IMR-90 (cell line): Measurements from ENCODE around the gene SSBP2. TPM values are rescaled to one million over a fixed set of nuclear protein-coding genes. Genes with fewer than 3 reads are reported as not detected.

ENCODE experiments used
- ATAC-seq: fragments of 200-7000 bp; cut with Tn5 transposase; 2 replicates; pipeline ENCODE4 v1.9.1; 2020; ENCODE audit warnings: low read depth, mild to moderate bottlenecking, moderate library complexity
- BruUV-seq: library from RNA; stranded (reverse); fragments of 400-500 nt; replicated peaks from 2 replicates; lab custom pipeline; 2021; lab: Mats Ljungman, UMichigan
- CTCF ChIA-PET: fragments of 300-600 bp; formaldehyde crosslinking; extraction: SDS; loops from one replicate; lab custom pipeline; 2021; ENCODE audit warnings: antibody characterized with exemption; lab: Yijun Ruan, JAX
- POLR2A ChIA-PET: fragments of 300-600 bp; sonication (Branson Sonifier 250); formaldehyde crosslinking; loops from one replicate; lab custom pipeline; 2022; ENCODE audit warnings: antibody characterized with exemption; ENCODE audit not compliant: unreplicated experiment; lab: Charles Lee
- DNase-seq: peaks from one replicate; pipeline ENCODE4 v3.0.0; 2013
- H2AFZ ChIP-seq: replicated peaks from 2 replicates; pipeline ENCODE3; 2013; ENCODE audit warnings: low read length, mild to moderate bottlenecking; ENCODE audit not compliant: poor library complexity
- H2AK5ac ChIP-seq: 2 replicates; pipeline ENCODE4 v1.6.1; 2013; ENCODE audit warnings: low read depth, low read length, inconsistent platforms
- H2AK9ac ChIP-seq: replicated peaks from 2 replicates; pipeline ENCODE3; 2013; ENCODE audit warnings: mild to moderate bottlenecking, low read depth, low read length, moderate library complexity; ENCODE audit not compliant: poor library complexity
- H2BK120ac ChIP-seq: 2 replicates; pipeline ENCODE4 v1.6.1; 2013; ENCODE audit warnings: low read depth, low read length, inconsistent platforms
- H2BK15ac ChIP-seq: 3 replicates; pipeline ENCODE4 v1.6.1; 2013; ENCODE audit warnings: low read depth, low read length, inconsistent platforms
- H2BK20ac ChIP-seq: 2 replicates; pipeline ENCODE4 v1.6.1; 2013; ENCODE audit warnings: low read depth, mild to moderate bottlenecking, inconsistent platforms, low read length, moderate library complexity
- H2BK5ac ChIP-seq: 2 replicates; pipeline ENCODE4 v1.6.1; 2013; ENCODE audit warnings: mild to moderate bottlenecking, low read depth, low read length, inconsistent platforms; ENCODE audit not compliant: poor library complexity, severe bottlenecking
- H3K14ac ChIP-seq: replicated peaks from 2 replicates; pipeline ENCODE4 v1.6.1; 2013; ENCODE audit warnings: low read depth, low read length, inconsistent platforms
- H3K18ac ChIP-seq: 2 replicates; pipeline ENCODE4 v1.6.1; 2013; ENCODE audit warnings: low read depth, low read length, control low read depth
- H3K23ac ChIP-seq: 2 replicates; pipeline ENCODE4 v1.6.1; 2013; ENCODE audit warnings: low read depth, low read length, inconsistent platforms
- H3K27ac ChIP-seq: 2 replicates; pipeline ENCODE4 v1.5.1; 2013; ENCODE audit warnings: mild to moderate bottlenecking, control low read depth, low read length; ENCODE audit not compliant: insufficient read depth
- H3K27me3 ChIP-seq: 2 replicates; pipeline ENCODE4 v1.6.1; 2013; ENCODE audit warnings: low read length; ENCODE audit not compliant: control insufficient read depth, insufficient read depth
- H3K36me3 ChIP-seq: 2 replicates; pipeline ENCODE4 v1.6.1; 2013; ENCODE audit warnings: low read length, mixed read lengths; ENCODE audit not compliant: control insufficient read depth, insufficient read depth
- H3K4ac ChIP-seq: 2 replicates; pipeline ENCODE4 v1.6.1; 2013; ENCODE audit warnings: low read depth, low read length, inconsistent platforms
- H3K4me1 ChIP-seq: 2 replicates; pipeline ENCODE4 v1.6.1; 2013; ENCODE audit warnings: low read length, mixed read lengths; ENCODE audit not compliant: control insufficient read depth, insufficient read depth
- H3K4me2 ChIP-seq: 2 replicates; pipeline ENCODE4 v1.6.1; 2013; ENCODE audit warnings: low read depth, mild to moderate bottlenecking, control low read depth, low read length, moderate library complexity
- H3K4me3 ChIP-seq: 2 replicates; pipeline ENCODE4 v1.5.1; 2013; ENCODE audit warnings: low read depth, mild to moderate bottlenecking, control low read depth, low read length, moderate library complexity; ENCODE audit not compliant: insufficient read depth
- H3K56ac ChIP-seq: 2 replicates; pipeline ENCODE4 v1.6.1; 2013; ENCODE audit warnings: low read length, inconsistent platforms; ENCODE audit not compliant: insufficient read depth; ENCODE audit errors: extremely low read depth
- H3K79me1 ChIP-seq, 2 experiments: 2 replicates each; pipeline ENCODE4 v1.6.1; 2013; ENCODE audit warnings: low read length in 2 of 2, inconsistent platforms in 1 of 2, low read depth in 1 of 2
- H3K9ac ChIP-seq: 2 replicates; pipeline ENCODE4 v1.6.1; 2013; ENCODE audit warnings: low read depth, low read length, control low read depth
- H3K9me1 ChIP-seq: 2 replicates; pipeline ENCODE4 v1.6.1; 2013; ENCODE audit warnings: low read length, inconsistent platforms; ENCODE audit not compliant: insufficient read depth
- H3K9me3 ChIP-seq: 2 replicates; pipeline ENCODE4 v1.6.1; 2013; ENCODE audit warnings: low read length; ENCODE audit not compliant: control insufficient read depth, insufficient read depth
- H4K20me1 ChIP-seq: 2 replicates; pipeline ENCODE4 v1.6.1; 2013; ENCODE audit warnings: low read length, inconsistent platforms; ENCODE audit not compliant: insufficient read depth
- H4K5ac ChIP-seq: 2 replicates; pipeline ENCODE4 v1.6.1; 2013; ENCODE audit warnings: mild to moderate bottlenecking, low read depth, low read length, control low read depth
- H4K8ac ChIP-seq, 2 experiments: 2 replicates each; pipeline ENCODE4 v1.6.1; 2013; ENCODE audit warnings: low read depth in 2 of 2, low read length in 2 of 2, control low read depth in 1 of 2, inconsistent platforms in 1 of 2
- H4K91ac ChIP-seq: 2 replicates; pipeline ENCODE4 v1.6.1; 2013; ENCODE audit warnings: low read depth, low read length, inconsistent platforms; ENCODE audit not compliant: insufficient read depth
- BHLHE40 ChIP-seq: fragments of 150-350 bp; IDR thresholded peaks from 2 replicates; pipeline ENCODE4 v1.6.1; 2016; ENCODE audit warnings: mild to moderate bottlenecking, low read depth, low read length
- CEBPB ChIP-seq: IDR thresholded peaks from 2 replicates; pipeline ENCODE4 v1.6.1; 2012; ENCODE audit warnings: low read depth, low read length, improper control_type of control experiment
- FOS ChIP-seq: fragments of 150-350 bp; IDR thresholded peaks from 2 replicates; pipeline ENCODE4 v1.6.1; 2016; ENCODE audit warnings: low read depth, low read length
- MAFK ChIP-seq: IDR thresholded peaks from 2 replicates; pipeline ENCODE4 v1.6.1; 2012; ENCODE audit warnings: low read depth, low read length, improper control_type of control experiment
- MAZ ChIP-seq: IDR thresholded peaks from 2 replicates; pipeline ENCODE4 v1.6.1; 2012; ENCODE audit warnings: low read depth, mild to moderate bottlenecking, low read length, improper control_type of control experiment, moderate library complexity, borderline replicate concordance
- POLR2A ChIP-seq: IDR thresholded peaks from 2 replicates; pipeline ENCODE4 v1.6.1; 2012; ENCODE audit warnings: mild to moderate bottlenecking, low read depth, low read length
- RAD21 ChIP-seq: IDR thresholded peaks from 2 replicates; pipeline ENCODE4 v1.6.1; 2012; ENCODE audit warnings: low read length, improper control_type of control experiment
- RCOR1 ChIP-seq: IDR thresholded peaks from 2 replicates; pipeline ENCODE4 v1.6.1; 2012; ENCODE audit warnings: mild to moderate bottlenecking, low read length, improper control_type of control experiment; ENCODE audit not compliant: insufficient replicate concordance
- RFX5 ChIP-seq: IDR thresholded peaks from 2 replicates; pipeline ENCODE4 v1.8.0; 2012; ENCODE audit warnings: low read depth, mild to moderate bottlenecking, low read length, moderate library complexity
- SMC3 ChIP-seq: fragments of 150-350 bp; IDR thresholded peaks from 2 replicates; pipeline ENCODE4 v1.6.1; 2016; ENCODE audit warnings: low read depth, mild to moderate bottlenecking, antibody characterized with exemption, low read length, moderate library complexity
- WGBS, 2 experiments: methylation state at CpG; one replicate each; pipeline versions ENCODE4 v1.1.5 to v1.1.7; 2013; ENCODE audit warnings: missing lambda C conversion rate in 2 of 2; ENCODE audit not compliant: insufficient read length in 1 of 2; ENCODE audit errors: extremely low coverage in 2 of 2; 5-methylcytosine and 5-hydroxymethylcytosine counted together
- dilution Hi-C: fragments of 300-500 bp; cut with HindIII; formaldehyde crosslinking; loops from one replicate; pipeline ENCODE4 v1.14.3; 2018; ENCODE audit warnings: low sequenced_read_pairs; ENCODE audit not compliant: unreplicated experiment
- in situ Hi-C: fragments of 300-500 bp; cut with MboI; formaldehyde crosslinking; loops from 3 replicates; pipeline ENCODE4 v1.14.3; 2019; ENCODE audit warnings: low sequenced_read_pairs, inconsistent platforms, mixed read lengths
- intact Hi-C: fragments of 100-400 bp; cut with micrococcal nuclease; formaldehyde crosslinking; loops from 2 replicates; pipeline ENCODE4 v1.10.0; 2022
- polyA plus RNA-seq, 3 experiments: library from polyadenylated mRNA; depleted of rRNA; stranded (reverse); fragments of >200 nt; gene quantifications; 2 replicates each; pipeline ENCODE4 v1.2.3, GENCODE V29; 2012; ENCODE audit warnings: low replicate concordance in 1 of 3
- total RNA-seq: library from RNA; depleted of rRNA; stranded (reverse); fragments of >200 nt; gene quantifications from 2 replicates; pipeline ENCODE4 v1.2.3, GENCODE V29; 2012
- TF ChIP-seq, protein P1 (sequence below): fragments of 150-350 bp; IDR thresholded peaks from 2 replicates; pipeline ENCODE4 v1.6.1; 2017; ENCODE audit warnings: mild to moderate bottlenecking, antibody characterized with exemption, low read length, low read depth
- TF ChIP-seq, protein P2 (sequence below): fragments of 150-350 bp; IDR thresholded peaks from 2 replicates; pipeline ENCODE4 v1.6.1; 2016; ENCODE audit warnings: low read depth, mild to moderate bottlenecking, low read length, moderate library complexity, borderline replicate concordance
- TF ChIP-seq, protein P3 (sequence below): conservative IDR thresholded peaks from 2 replicates; pipeline ENCODE4 v1.5.1; 2012; ENCODE audit warnings: mild to moderate bottlenecking, low read depth, low read length, improper control_type of control experiment

Gene SSBP2
- total and polyA plus RNA-seq, 2 of the 4 experiments (the other 2 are of a cell fraction), result 38.4 to 42.7 TPM

DNA sequence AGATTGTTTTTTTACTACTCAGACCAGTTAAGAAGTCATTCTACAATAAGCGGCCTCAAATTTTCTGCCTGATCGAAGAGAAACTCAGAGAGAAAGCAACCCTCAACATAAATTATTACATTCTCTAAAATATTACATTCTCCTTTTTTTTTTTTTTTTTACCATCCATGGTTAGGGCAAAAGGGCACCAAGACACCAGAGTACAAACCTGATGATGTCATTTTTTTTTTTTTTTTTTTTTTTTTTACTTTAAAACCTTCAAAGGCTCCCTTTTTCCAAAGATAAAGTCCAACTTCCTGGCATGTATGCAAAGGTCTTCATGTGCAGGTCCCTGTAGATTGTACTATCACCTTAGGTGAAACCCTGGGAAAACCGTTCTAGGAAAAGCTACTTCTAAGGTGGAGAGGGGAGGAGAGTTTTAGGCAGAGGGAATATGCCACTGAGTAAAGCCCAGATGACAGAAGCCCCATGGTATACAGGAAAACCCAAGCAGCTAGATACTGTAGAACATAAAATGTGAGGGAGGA, 104.4 kb downstream of the SSBP2 start:
- POLR2A ChIA-PET, result no interaction called here
- dilution Hi-C loops, result no loop called here
- H2BK15ac ChIP-seq, result no peak overlapping the region

More for the DNA sequence above, 104.4 kb downstream of the SSBP2 start:
- 0 out of 2 replicates have a peak, but pooled peaks cover 2% of the 10 kb centered on the region for H3K9me1 ChIP-seq
- H3K4ac ChIP-seq, result no peak overlapping the region
- H3K9me3 ChIP-seq, result no peaks in the 10 kb centered on the region
- H2BK120ac ChIP-seq, result no peak overlapping the region
- H3K79me1 ChIP-seq, result peaks cover 0 to 5% of the 10 kb centered on the region in 2 experiments; a peak in 1 of 4 replicates
- no peaks in the 10 kb centered on the region for H3K4me1 ChIP-seq
- no peak overlapping the region for H4K91ac ChIP-seq
- DNase-seq (no peak), ATAC-seq (no peak)
- H3K9ac ChIP-seq, result no peak overlapping the region
- no peak overlapping the region for H3K14ac ChIP-seq
- no peaks in the 10 kb centered on the region for H3K27me3 ChIP-seq
- intact Hi-C loops (no loop called here), in situ Hi-C loops (no loop called here)
- H2BK5ac ChIP-seq, result no peak overlapping the region
- no peak overlapping the region for H4K5ac ChIP-seq
- BruUV-seq, result no TSS peak
- no peak overlapping the region for H4K8ac ChIP-seq
- H4K20me1 ChIP-seq, result no peaks in the 10 kb centered on the region
- H3K18ac ChIP-seq, result no peak overlapping the region
- H2AK9ac ChIP-seq, result no peak overlapping the region
- no peak overlapping the region for H2AK5ac ChIP-seq
- no peak overlapping the region for H2AFZ ChIP-seq
- no peak overlapping the region for H2BK20ac ChIP-seq
- WGBS, 2 experiments, result 80% methylated on average over 1 of the region's 3 CpGs; no CpG with 5 or more reads in 1 of the 2 experiments
- no peak for TF ChIP-seq POLR2A
- TF ChIP-seq RCOR1, result no peak
- TF ChIP-seq SMC3, result no peak
- no peak for TF ChIP-seq FOS
- TF ChIP-seq, protein P1, sequence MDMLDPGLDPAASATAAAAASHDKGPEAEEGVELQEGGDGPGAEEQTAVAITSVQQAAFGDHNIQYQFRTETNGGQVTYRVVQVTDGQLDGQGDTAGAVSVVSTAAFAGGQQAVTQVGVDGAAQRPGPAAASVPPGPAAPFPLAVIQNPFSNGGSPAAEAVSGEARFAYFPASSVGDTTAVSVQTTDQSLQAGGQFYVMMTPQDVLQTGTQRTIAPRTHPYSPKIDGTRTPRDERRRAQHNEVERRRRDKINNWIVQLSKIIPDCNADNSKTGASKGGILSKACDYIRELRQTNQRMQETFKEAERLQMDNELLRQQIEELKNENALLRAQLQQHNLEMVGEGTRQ, result no peak
- TF ChIP-seq MAFK, result no peak
- TF ChIP-seq, protein P2, sequence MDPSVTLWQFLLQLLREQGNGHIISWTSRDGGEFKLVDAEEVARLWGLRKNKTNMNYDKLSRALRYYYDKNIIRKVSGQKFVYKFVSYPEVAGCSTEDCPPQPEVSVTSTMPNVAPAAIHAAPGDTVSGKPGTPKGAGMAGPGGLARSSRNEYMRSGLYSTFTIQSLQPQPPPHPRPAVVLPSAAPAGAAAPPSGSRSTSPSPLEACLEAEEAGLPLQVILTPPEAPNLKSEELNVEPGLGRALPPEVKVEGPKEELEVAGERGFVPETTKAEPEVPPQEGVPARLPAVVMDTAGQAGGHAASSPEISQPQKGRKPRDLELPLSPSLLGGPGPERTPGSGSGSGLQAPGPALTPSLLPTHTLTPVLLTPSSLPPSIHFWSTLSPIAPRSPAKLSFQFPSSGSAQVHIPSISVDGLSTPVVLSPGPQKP, result no peak
- TF ChIP-seq MAZ, result no peak
- no peak for TF ChIP-seq BHLHE40
- TF ChIP-seq RAD21, result no peak
- no peak for TF ChIP-seq CEBPB
- TF ChIP-seq, protein P3, sequence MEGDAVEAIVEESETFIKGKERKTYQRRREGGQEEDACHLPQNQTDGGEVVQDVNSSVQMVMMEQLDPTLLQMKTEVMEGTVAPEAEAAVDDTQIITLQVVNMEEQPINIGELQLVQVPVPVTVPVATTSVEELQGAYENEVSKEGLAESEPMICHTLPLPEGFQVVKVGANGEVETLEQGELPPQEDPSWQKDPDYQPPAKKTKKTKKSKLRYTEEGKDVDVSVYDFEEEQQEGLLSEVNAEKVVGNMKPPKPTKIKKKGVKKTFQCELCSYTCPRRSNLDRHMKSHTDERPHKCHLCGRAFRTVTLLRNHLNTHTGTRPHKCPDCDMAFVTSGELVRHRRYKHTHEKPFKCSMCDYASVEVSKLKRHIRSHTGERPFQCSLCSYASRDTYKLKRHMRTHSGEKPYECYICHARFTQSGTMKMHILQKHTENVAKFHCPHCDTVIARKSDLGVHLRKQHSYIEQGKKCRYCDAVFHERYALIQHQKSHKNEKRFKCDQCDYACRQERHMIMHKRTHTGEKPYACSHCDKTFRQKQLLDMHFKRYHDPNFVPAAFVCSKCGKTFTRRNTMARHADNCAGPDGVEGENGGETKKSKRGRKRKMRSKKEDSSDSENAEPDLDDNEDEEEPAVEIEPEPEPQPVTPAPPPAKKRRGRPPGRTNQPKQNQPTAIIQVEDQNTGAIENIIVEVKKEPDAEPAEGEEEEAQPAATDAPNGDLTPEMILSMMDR, result no peak
- TF ChIP-seq RFX5, result no peak
- CTCF ChIA-PET, result no interaction called here
- H3K23ac ChIP-seq, result no peak overlapping the region
- H3K36me3 ChIP-seq, result peaks cover 2% of the 10 kb centered on the region; the same call in 1 of the 2 replicates
- no peak overlapping the region for H3K4me2 ChIP-seq
- no peak overlapping the region for H3K4me3 ChIP-seq
- no peak overlapping the region for H3K27ac ChIP-seq
- no peak overlapping the region for H3K56ac ChIP-seq
